ENCODE measurements around the gene HDAC4. TPM values are rescaled to one million over a fixed set of nuclear protein-coding genes. Genes with fewer than 3 reads are reported as not detected.

The HDAC4 gene
- total and polyA plus RNA-seq, 7 donors: 7.9 to 329 (median 129) TPM

DNA sequence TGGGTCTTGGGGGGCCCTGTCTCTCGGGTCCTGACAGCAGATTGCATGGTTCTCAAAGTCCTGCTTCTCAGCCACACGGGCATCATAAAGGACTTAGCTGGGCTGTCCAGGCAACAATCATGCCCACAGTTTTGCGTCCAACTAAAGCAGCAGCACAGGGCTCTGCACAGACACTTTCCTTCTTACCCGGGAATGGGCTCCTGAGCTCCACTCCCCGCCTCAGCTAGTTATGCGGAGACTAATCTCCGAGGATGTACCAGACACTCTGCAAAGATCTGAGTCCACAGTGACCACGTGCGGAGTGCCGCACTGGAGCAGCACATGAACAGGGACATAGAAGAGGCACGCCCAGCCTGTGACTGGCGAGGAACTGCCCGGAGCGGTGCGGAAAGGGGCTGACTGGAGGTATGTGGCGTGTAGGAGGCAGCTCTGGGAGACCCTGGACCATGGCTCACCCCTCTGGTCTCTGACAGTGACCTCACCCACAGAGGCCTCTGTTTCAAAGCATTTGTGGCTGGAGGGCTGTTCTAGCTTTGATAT lies 270.0 kb downstream of the HDAC4 start:
- Histone ChIP-seq H3K4me3 (no peak overlapping the region), H3K9me3 (no peaks in the 10 kb centered on the region), H3K27me3 (ENCODE audit: insufficient read depth in 3 of 3, low read length in 2 of 3) (no peaks in the 10 kb centered on the region), H3K36me3 (ENCODE audit: insufficient read depth in 1 of 2, low read depth in 1 of 2) (peaks cover 4 to 100% of the 10 kb centered on the region in 2 donors), H3K27ac (no peak overlapping the region), H3K4me1 (no peaks in the 10 kb centered on the region)
- TF ChIP-seq CTCF (IDR thresholded peaks at IDR 0.05): no peak
- ATAC-seq: no peak
- intact Hi-C loops (cut with DNase I): loop anchor here in 1 of 2 donors (2.0 kb wide), 1 partner anchor 16 kb away; no protein-coding TSS in a partner anchor
- peak in 1 of 2 donors; percentile 35 for DNase-seq
- WGBS, 3 donors: 94 to 96% (median 95%) methylated on average over 16 of the region's 16 CpGs

GRCh38 chr2:239130041-239130440 lies 270.8 kb downstream of the HDAC4 start:
- H3K27ac ChIP-seq: no peak overlapping the region

DNA sequence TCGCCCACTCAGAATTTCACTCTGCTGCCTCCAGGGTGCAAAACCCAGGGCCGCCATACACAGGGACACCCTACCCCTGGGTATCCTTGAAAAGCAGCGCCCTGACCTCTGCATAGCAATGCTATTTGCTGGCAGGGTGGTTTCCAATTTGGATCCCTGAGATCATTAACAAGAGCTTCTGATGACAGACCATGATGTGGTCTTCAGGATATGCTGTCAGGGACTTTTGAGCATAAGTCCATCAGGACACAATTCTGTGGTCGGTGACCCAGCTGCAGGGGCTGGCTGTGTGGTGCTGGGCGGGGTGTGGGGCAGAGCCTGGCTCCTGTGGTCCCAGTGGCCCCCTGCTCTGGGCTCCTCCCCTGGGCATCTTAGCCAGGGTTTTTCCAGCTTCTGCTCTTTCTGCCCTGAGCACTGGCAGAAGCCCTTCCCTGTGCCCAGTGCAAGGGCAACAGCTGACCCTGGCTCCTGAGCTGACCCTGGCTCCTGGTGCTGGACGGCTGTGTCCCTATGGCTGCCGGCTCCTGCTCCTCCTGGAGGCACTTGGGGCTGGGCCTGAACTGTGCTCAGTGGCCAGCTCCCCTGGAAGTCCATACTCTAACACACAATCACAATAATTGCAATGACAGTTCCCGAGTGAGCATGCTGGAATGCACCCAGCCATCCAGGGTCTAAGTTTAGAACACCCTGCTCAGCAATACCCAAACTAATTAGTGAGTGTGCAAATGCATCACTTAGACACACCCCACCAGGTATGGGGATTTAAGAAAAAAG lies 271.5 kb downstream of the HDAC4 start:
- peak in 3 of 4 donors; percentile 18 to 40 (median 20) for ATAC-seq
- WGBS, 3 donors: 65 to 72% (median 72%) methylated on average over 8 of the region's 8 CpGs

More at GRCh38 chr2:239130041-239130440, 270.8 kb downstream of the HDAC4 start:
- WGBS, 3 donors: 69 to 91% (median 78%) methylated on average over 9 of the region's 9 CpGs
- no peak for ATAC-seq
- Histone ChIP-seq H3K4me1 (no peaks in the 10 kb centered on the region), H3K9me3 (no peaks in the 10 kb centered on the region), H3K4me3 (no peak overlapping the region), H3K36me3 (ENCODE audit: insufficient read depth in 1 of 2, low read depth in 1 of 2) (peaks cover 4 to 100% of the 10 kb centered on the region in 2 donors), H3K27me3 (ENCODE audit: insufficient read depth in 3 of 3, low read length in 2 of 3) (no peaks in the 10 kb centered on the region)
- no peak for TF ChIP-seq CTCF (IDR thresholded peaks at IDR 0.05)
- intact Hi-C loops (cut with DNase I): loop anchor here in 1 of 2 donors (2.0 kb wide), 1 partner anchor 15 kb away; no protein-coding TSS in a partner anchor
- DNase-seq: peak in 1 of 2 donors; percentile 34

GRCh38 chr2:239128706-239129105 lies 272.1 kb downstream of the HDAC4 start:
- Histone ChIP-seq H3K9me3 (no peaks in the 10 kb centered on the region), H3K36me3 (ENCODE audit: insufficient read depth in 1 of 2, low read depth in 1 of 2) (peaks cover 4 to 100% of the 10 kb centered on the region in 2 donors), H3K4me3 (no peak overlapping the region), H3K4me1 (no peaks in the 10 kb centered on the region), H3K27ac (no peak overlapping the region), H3K27me3 (ENCODE audit: insufficient read depth in 3 of 3, low read length in 2 of 3) (no peaks in the 10 kb centered on the region)
- WGBS, 3 donors: 89 to 96% (median 91%) methylated on average over 13 of the region's 13 CpGs
- DNase-seq (peak in 1 of 2 donors; percentile 20), ATAC-seq (peak in 2 of 4 donors; percentile 10 to 12)
- intact Hi-C loops (cut with DNase I): no loop called here
- no peak for TF ChIP-seq CTCF (IDR thresholded peaks at IDR 0.05)

More for the DNA sequence above, 271.5 kb downstream of the HDAC4 start:
- Histone ChIP-seq H3K9me3 (no peaks in the 10 kb centered on the region), H3K27ac (no peak overlapping the region), H3K4me3 (no peak overlapping the region), H3K27me3 (ENCODE audit: insufficient read depth in 3 of 3, low read length in 2 of 3) (no peaks in the 10 kb centered on the region), H3K4me1 (no peaks in the 10 kb centered on the region), H3K36me3 (ENCODE audit: insufficient read depth in 1 of 2, low read depth in 1 of 2) (peaks cover 4 to 100% of the 10 kb centered on the region in 2 donors)
- no peak for TF ChIP-seq CTCF (IDR thresholded peaks at IDR 0.05)
- peak in 1 of 2 donors; percentile 41 for DNase-seq
- intact Hi-C loops (cut with DNase I): no loop called here

Measured in psoas muscle (tissue), 8 donors.